GM12892 (cell line): Measurements from ENCODE around the gene SAC3D1. TPM values are rescaled to one million over a fixed set of nuclear protein-coding genes. Genes with fewer than 3 reads are reported as not detected.
A peak's percentile ranks its signal among the peaks of the same experiment; 100 is the strongest.
"Not testable (repeated sequence)": the region's sequence is repeated elsewhere in the genome, so short reads cannot be mapped to it uniquely, and the experiment has no call there.

Experiments used
- DNase-seq: peaks from one replicate; pipeline ENCODE4 v3.0.0; 2011; ENCODE audit not compliant: insufficient read length
- FAIRE-seq: peaks from 2 replicates; lab custom pipeline; 2011; peaks lifted over from hg19 to GRCh38; lab: Jason Lieb, UNC
- POLR2A ChIP-seq: IDR thresholded peaks from 2 replicates; pipeline ENCODE4 v1.6.1; 2011; ENCODE audit warnings: low read depth, low read length, control low read depth
- POLR2AphosphoS5 ChIP-seq: IDR thresholded peaks from 2 replicates; pipeline ENCODE4 v1.6.1; 2011; ENCODE audit warnings: low read depth, low read length, control low read depth
- TAF1 ChIP-seq: IDR thresholded peaks from 2 replicates; pipeline ENCODE4 v1.6.1; 2011; ENCODE audit warnings: low read depth, mild to moderate bottlenecking, control low read depth, low read length, borderline replicate concordance
- polyA plus RNA-seq: library from polyadenylated mRNA; unstranded; fragments of >200 nt; gene quantifications from one replicate; pipeline ENCODE4 v1.2.1, GENCODE V29; 2012; ENCODE audit warnings: missing spikeins, inconsistent platforms; ENCODE audit not compliant: missing spikeins

The SAC3D1 gene
- 5.1 TPM for polyA plus RNA-seq

- TF ChIP-seq POLR2AphosphoS5: no peak
- no peak for TF ChIP-seq TAF1
- TF ChIP-seq POLR2A: peak; percentile 39; the same call in 1 of the 2 replicates
- FAIRE-seq (peak; percentile 99), DNase-seq (peak; percentile 98)
These were observed at the start of gene SAC3D1 for GRCh38 chr11:65040847-65041622. Gene SAC3D1 (plus strand): TSS chr11:65041210. CDS start chr11:65041293, 83 bp downstream.

DNA sequence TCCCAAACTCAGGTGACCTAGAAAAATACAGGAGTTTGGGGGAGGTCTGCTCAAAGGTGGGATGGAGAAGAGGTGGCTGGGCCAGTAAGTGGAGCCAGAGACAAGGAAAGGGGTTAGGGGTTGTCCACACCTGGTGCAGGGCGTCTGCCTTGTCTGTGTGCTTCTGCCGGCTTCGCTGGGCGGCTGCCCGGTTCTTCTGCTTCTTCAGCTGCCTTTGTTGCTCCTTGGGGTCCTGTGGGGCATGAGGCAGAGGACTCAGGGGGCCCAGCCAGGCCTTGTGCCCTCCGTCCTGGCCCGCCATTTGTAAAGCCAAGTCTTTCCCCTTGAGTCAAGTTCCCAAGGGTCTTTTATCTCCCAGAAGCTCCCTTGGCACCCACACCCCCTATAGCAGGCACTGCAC lies 46.7 kb upstream of the SAC3D1 start:
- FAIRE-seq (no peak), DNase-seq (no peak)
- TF ChIP-seq TAF1 (no peak), POLR2AphosphoS5 (no peak), POLR2A (no peak)

- DNase-seq (no peak), FAIRE-seq (peak; percentile 9)
- TF ChIP-seq POLR2AphosphoS5 (no peak), TAF1 (no peak), POLR2A (no peak)
These were observed 44.7 kb upstream of the SAC3D1 start for GRCh38 chr11:64996327-64996709.

- peak; percentile 62 for FAIRE-seq
- DNase-seq: peak; percentile 46
- TF ChIP-seq POLR2AphosphoS5: no peak
These were observed 44.2 kb upstream of the SAC3D1 start, which contains the start of gene BATF2 for GRCh38 chr11:64996710-64997380. Gene BATF2 (minus strand): TSS chr11:64996971. CDS start chr11:64996914, 57 bp downstream.

DNA sequence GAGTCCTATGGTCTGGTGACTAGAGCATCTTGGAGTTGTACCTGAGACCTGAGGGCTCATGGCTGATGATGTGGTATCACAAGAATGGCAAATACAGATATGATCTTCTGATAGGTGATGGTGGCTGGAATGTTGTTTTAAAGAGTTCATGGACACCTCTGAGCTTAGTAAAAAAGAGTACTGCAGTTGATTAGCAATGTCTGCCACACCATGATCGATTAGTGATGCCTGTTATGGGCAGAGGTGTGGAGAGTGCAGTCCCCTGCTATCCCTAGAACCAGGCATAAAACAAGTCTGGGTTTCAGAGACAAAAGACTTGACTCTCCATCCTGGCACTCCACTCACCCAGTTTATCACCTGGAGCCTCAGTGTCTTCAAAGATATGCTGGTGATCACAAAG lies 42.9 kb upstream of the SAC3D1 start:
- FAIRE-seq: no peak
- no peak for DNase-seq
- TF ChIP-seq POLR2A: no peak

- no peak for DNase-seq
- TF ChIP-seq TAF1 (no peak), POLR2AphosphoS5 (no peak), POLR2A (no peak)
- no peak for FAIRE-seq
These were observed 42.1 kb upstream of the SAC3D1 start for GRCh38 chr11:64998690-64999431.

DNA sequence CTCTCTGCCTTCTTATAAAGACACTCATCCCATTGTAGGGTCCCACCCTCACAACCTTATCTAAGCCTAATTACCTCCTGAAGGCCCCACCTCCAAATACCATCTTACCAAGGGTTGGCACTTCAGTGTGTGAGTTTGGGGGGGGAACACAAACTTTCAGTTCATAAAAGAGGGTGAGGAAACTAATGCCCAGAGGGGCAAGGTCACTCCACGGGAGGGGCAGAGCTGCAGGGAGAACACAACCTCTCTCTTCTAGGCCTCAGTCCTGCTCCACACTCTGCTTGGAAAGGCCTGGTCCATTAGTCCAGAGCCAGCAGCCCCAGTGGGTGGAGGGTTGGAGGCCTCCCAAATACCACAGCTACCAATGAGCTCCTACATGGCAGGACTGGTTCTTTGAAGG lies 41.5 kb upstream of the SAC3D1 start:
- TF ChIP-seq TAF1: no peak
- TF ChIP-seq POLR2AphosphoS5: no peak
- TF ChIP-seq POLR2A: no peak
- no peak for DNase-seq
- no peak for FAIRE-seq

DNA sequence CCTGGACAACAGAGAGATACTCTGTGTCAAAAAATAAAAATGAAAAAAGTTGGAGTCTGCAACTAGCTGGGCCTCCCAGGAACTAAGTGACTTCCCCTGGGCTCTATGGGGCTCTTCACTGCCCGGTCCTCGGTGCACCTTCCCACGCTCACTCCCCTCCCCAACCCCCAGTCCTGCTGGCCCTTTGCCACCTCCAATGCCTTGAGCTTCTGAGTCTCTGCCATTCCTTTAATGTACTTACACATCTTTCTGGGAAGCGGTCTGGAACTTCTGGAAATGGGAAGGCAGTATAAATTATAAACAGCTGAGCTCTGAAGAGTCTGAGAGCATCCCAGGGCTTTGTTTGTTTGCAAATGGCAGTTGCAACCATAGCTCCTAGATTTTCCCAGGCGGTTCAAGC lies 38.3 kb upstream of the SAC3D1 start:
- no peak for FAIRE-seq
- no peak for DNase-seq
- TF ChIP-seq POLR2A: no peak
- no peak for TF ChIP-seq POLR2AphosphoS5
- TF ChIP-seq TAF1: no peak

DNA sequence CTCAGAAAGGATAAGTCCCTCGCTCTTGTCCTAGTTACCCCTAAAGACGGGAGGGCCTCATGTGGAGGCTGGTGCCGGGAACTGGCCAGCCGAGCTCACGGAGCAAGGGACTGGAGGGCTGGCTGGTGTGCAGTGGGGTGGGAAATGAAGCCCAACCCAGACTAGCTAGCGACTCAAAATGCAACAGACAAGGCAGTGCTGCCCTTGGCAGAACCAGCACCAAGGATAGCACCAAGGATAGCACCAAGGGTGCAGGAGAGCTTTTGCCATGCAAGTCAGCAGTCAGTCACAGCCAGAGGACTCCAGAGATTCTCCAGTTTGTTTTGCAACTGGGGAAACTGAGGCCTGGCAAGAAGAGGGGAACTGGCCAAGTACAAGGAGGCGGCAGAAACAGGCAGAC lies 37.7 kb upstream of the SAC3D1 start:
- FAIRE-seq (no peak), DNase-seq (no peak)
- TF ChIP-seq POLR2A (no peak), TAF1 (no peak), POLR2AphosphoS5 (no peak)

GRCh38 chr11:65003968-65004367 lies 37.0 kb upstream of the SAC3D1 start:
- not testable (repeated sequence) for DNase-seq, FAIRE-seq

GRCh38 chr11:65008016-65008415 lies 33.0 kb upstream of the SAC3D1 start:
- no peak for FAIRE-seq
- DNase-seq: no peak
- no peak for TF ChIP-seq TAF1
- no peak for TF ChIP-seq POLR2A
- no peak for TF ChIP-seq POLR2AphosphoS5

DNA sequence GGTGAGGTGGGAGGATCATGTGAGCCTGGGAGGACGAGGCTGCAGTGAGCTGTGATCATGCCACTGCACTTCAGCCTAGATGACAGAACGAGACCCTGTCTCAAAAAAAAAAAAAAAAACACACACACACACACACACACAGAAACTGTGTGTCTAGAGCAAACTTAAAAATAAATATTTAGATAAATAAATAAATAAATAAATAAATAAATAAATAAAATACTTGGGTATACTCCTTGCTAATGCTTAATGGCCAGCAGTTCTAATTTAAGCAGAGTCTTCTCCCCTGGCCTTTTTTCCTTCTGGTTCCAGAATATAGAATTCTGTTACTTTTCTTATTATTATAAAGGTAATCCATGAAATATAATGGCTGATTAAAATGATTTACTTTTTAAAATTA lies 32.1 kb upstream of the SAC3D1 start:
- DNase-seq (no peak), FAIRE-seq (no peak)
- no peak for TF ChIP-seq POLR2A
- TF ChIP-seq POLR2AphosphoS5: no peak
- no peak for TF ChIP-seq TAF1
